ENCODE results near the gene PDF. TPM values are rescaled to one million over a fixed set of nuclear protein-coding genes. Genes with fewer than 3 reads are reported as not detected.
A peak's percentile ranks its signal among the peaks of the same experiment; 100 is the strongest.

The PDF gene
- total and polyA plus RNA-seq, 2 of the 13 experiments (the other 11 are each of a cell fraction or from before 2014, with no cell fraction given) = 12.4 to 48.8 TPM

DNA sequence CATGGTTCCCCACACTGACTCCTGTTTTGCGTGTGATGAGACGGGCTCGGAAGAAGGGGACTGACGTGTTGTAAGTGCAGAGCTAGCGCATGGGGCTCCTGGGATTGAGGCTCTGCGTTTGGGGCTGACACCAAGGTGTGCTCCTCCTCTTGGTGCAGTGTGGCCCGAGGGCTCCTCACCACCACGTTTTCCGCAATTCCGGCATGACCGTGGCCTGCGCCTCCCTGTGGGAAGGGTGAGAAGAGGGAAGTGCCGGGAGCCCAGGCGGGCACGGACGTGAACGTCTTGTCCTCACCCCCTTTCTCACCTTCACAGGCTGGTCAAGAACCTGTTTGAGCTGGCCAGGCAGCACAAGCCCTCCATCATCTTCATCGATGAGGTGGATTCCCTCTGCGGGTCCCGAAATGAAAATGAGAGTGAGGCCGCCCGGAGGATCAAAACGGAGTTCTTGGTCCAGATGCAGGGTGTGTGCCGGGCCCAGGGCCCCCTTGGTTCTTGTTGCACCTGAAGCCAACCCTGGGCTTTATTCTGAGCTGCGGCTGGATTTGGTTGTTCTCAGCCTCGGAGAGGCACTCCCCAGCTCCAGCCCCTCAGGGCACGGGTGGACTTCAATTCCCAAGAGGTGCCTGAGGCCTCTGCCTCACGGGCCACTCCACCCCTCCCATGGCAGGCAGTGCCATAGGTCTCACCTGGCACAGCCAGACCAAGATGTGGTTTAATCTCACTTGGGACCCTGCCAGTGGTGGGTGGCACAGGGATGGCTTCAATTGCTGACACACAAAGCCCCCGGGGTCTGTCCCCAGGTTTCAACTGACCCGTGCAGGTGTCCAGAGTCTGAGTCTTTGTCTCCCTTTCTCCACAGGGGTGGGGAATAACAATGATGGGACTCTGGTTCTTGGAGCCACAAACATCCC is 10.3 kb downstream of the PDF start (continued):
- TF ChIP-seq, protein P1, sequence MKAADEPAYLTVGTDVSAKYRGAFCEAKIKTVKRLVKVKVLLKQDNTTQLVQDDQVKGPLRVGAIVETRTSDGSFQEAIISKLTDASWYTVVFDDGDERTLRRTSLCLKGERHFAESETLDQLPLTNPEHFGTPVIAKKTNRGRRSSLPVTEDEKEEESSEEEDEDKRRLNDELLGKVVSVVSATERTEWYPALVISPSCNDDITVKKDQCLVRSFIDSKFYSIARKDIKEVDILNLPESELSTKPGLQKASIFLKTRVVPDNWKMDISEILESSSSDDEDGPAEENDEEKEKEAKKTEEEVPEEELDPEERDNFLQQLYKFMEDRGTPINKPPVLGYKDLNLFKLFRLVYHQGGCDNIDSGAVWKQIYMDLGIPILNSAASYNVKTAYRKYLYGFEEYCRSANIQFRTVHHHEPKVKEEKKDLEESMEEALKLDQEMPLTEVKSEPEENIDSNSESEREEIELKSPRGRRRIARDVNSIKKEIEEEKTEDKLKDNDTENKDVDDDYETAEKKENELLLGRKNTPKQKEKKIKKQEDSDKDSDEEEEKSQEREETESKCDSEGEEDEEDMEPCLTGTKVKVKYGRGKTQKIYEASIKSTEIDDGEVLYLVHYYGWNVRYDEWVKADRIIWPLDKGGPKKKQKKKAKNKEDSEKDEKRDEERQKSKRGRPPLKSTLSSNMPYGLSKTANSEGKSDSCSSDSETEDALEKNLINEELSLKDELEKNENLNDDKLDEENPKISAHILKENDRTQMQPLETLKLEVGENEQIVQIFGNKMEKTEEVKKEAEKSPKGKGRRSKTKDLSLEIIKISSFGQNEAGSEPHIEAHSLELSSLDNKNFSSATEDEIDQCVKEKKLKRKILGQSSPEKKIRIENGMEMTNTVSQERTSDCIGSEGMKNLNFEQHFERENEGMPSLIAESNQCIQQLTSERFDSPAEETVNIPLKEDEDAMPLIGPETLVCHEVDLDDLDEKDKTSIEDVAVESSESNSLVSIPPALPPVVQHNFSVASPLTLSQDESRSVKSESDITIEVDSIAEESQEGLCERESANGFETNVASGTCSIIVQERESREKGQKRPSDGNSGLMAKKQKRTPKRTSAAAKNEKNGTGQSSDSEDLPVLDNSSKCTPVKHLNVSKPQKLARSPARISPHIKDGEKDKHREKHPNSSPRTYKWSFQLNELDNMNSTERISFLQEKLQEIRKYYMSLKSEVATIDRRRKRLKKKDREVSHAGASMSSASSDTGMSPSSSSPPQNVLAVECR (CRISPR knock-in tag; IDR thresholded peaks at IDR 0.05; ENCODE audit: borderline replicate concordance) = 0 out of 2 replicates have a peak, but pooled peaks have one; percentile 21
- TF ChIP-seq HMGXB4 (CRISPR knock-in tag; IDR thresholded peaks at IDR 0.05; ENCODE audit: borderline replicate concordance in 1 of 2, low read depth in 1 of 2) = no peak
- TF ChIP-seq ZNF672 (CRISPR knock-in tag; IDR thresholded peaks at IDR 0.05) = no peak
- TF ChIP-seq ZFP90 (CRISPR knock-in tag; IDR thresholded peaks at IDR 0.05; ENCODE audit: borderline replicate concordance) = no peak
- no peak for TF ChIP-seq TCF7 (IDR thresholded peaks at IDR 0.05; ENCODE audit: low read depth)
- TF ChIP-seq HDAC6 (IDR thresholded peaks at IDR 0.05; ENCODE audit: low read depth, low read length) = no peak
- TF ChIP-seq KDM4B (CRISPR knock-in tag; IDR thresholded peaks at IDR 0.05) = no peak
- no peak for TF ChIP-seq ZNF460 (CRISPR knock-in tag; IDR thresholded peaks at IDR 0.05; ENCODE audit: borderline replicate concordance)
- TF ChIP-seq NFATC3 (CRISPR knock-in tag; IDR thresholded peaks at IDR 0.05) = no peak
- peak; percentile 2; the same call in 1 of the 2 replicates for TF ChIP-seq POLR2G (IDR thresholded peaks at IDR 0.05; ENCODE audit: low read depth, low read length)
- TF ChIP-seq SMARCE1 (IDR thresholded peaks at IDR 0.05; ENCODE audit: borderline replicate concordance) = no peak
- TF ChIP-seq ZNF549 (CRISPR knock-in tag; IDR thresholded peaks at IDR 0.05) = no peak
- no peak for TF ChIP-seq SATB2 (CRISPR knock-in tag; IDR thresholded peaks at IDR 0.05)
- no peak for TF ChIP-seq GTF2F1 (IDR thresholded peaks at IDR 0.05; ENCODE audit: low read length)
- TF ChIP-seq, protein P2, sequence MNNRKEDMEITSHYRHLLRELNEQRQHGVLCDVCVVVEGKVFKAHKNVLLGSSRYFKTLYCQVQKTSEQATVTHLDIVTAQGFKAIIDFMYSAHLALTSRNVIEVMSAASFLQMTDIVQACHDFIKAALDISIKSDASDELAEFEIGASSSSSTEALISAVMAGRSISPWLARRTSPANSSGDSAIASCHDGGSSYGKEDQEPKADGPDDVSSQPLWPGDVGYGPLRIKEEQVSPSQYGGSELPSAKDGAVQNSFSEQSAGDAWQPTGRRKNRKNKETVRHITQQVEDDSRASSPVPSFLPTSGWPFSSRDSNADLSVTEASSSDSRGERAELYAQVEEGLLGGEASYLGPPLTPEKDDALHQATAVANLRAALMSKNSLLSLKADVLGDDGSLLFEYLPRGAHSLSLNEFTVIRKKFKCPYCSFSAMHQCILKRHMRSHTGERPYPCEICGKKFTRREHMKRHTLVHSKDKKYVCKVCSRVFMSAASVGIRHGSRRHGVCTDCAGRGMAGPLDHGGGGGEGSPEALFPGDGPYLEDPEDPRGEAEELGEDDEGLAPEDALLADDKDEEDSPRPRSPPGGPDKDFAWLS (CRISPR knock-in tag; IDR thresholded peaks at IDR 0.05; ENCODE audit: borderline replicate concordance) = no peak
